H9 (cell line): ENCODE data around the gene PRADC1. TPM values are rescaled to one million over a fixed set of nuclear protein-coding genes. Genes with fewer than 3 reads are reported as not detected.
A peak's percentile ranks its signal among the peaks of the same experiment; 100 is the strongest.

Experiments
- DNase-seq: peaks from one replicate; pipeline ENCODE4 v3.0.0-alpha.2; 2017
- H2AFZ ChIP-seq: one replicate; pipeline ENCODE4 v1.6.1; 2013; ENCODE audit warnings: mild to moderate bottlenecking, low read length, control low read depth, moderate library complexity
- H2AK5ac ChIP-seq: 2 replicates; pipeline ENCODE4 v1.6.1; 2013; ENCODE audit warnings: low read length, control low read depth, mixed read lengths; ENCODE audit not compliant: insufficient read length
- H2BK120ac ChIP-seq: one replicate; pipeline ENCODE4 v1.6.1; 2013; ENCODE audit warnings: low read depth, mild to moderate bottlenecking, low read length, control low read depth, inconsistent platforms; ENCODE audit not compliant: poor library complexity, severe bottlenecking
- H2BK12ac ChIP-seq: 2 replicates; pipeline ENCODE4 v1.6.1; 2013; ENCODE audit warnings: low read length, control low read depth, mixed read lengths, low read depth; ENCODE audit not compliant: insufficient read length
- H2BK15ac ChIP-seq: 2 replicates; pipeline ENCODE4 v1.6.1; 2013; ENCODE audit warnings: low read depth, low read length, control low read depth
- H2BK20ac ChIP-seq: one replicate; pipeline ENCODE4 v1.6.1; 2013; ENCODE audit warnings: low read depth, mild to moderate bottlenecking, low read length, control low read depth, inconsistent platforms; ENCODE audit not compliant: poor library complexity, severe bottlenecking
- H2BK5ac ChIP-seq: 2 replicates; pipeline ENCODE4 v1.6.1; 2013; ENCODE audit warnings: low read length, control low read depth, mixed read lengths; ENCODE audit not compliant: insufficient read length
- H3K14ac ChIP-seq: 2 replicates; pipeline ENCODE4 v1.6.1; 2013; ENCODE audit warnings: low read length, control low read depth; ENCODE audit not compliant: insufficient read depth
- H3K18ac ChIP-seq: 2 replicates; pipeline ENCODE4 v1.6.1; 2013; ENCODE audit warnings: low read depth, mild to moderate bottlenecking, mixed read lengths, low read length, control low read depth; ENCODE audit not compliant: insufficient read length
- H3K23ac ChIP-seq: 2 replicates; pipeline ENCODE4 v1.6.1; 2013; ENCODE audit warnings: low read length, control low read depth, mixed read lengths, low read depth; ENCODE audit not compliant: insufficient read length
- H3K23me2 ChIP-seq: 2 replicates; pipeline ENCODE4 v1.6.1; 2013; ENCODE audit warnings: low read depth, mild to moderate bottlenecking, mixed read lengths, low read length, control low read depth; ENCODE audit not compliant: insufficient read length, poor library complexity, severe bottlenecking
- H3K27ac ChIP-seq: 2 replicates; pipeline ENCODE4 v1.5.1; 2013; ENCODE audit warnings: low read length, control low read depth, mixed read lengths, low read depth; ENCODE audit not compliant: insufficient read length
- H3K27me3 ChIP-seq: 2 replicates; pipeline ENCODE4 v1.6.1; 2013; ENCODE audit warnings: low read length, control low read depth, inconsistent platforms; ENCODE audit not compliant: insufficient read depth
- H3K4ac ChIP-seq: 2 replicates; pipeline ENCODE4 v1.6.1; 2013; ENCODE audit warnings: low read depth, mild to moderate bottlenecking, control low read depth, inconsistent platforms, low read length, moderate library complexity
- H3K4me1 ChIP-seq: 2 replicates; pipeline ENCODE4 v1.6.1; 2013; ENCODE audit warnings: low read length, control low read depth, inconsistent platforms; ENCODE audit not compliant: insufficient read depth
- H3K4me2 ChIP-seq: 2 replicates; pipeline ENCODE4 v1.6.1; 2013; ENCODE audit warnings: low read length, control low read depth, mixed read lengths; ENCODE audit not compliant: insufficient read length, insufficient read depth
- H3K56ac ChIP-seq: 2 replicates; pipeline ENCODE4 v1.6.1; 2013; ENCODE audit warnings: low read depth, mild to moderate bottlenecking, mixed read lengths, low read length, control low read depth; ENCODE audit not compliant: insufficient read length
- H3K79me1 ChIP-seq: 2 replicates; pipeline ENCODE4 v1.6.1; 2013; ENCODE audit warnings: low read depth, mild to moderate bottlenecking, moderate library complexity, low read length, control low read depth, inconsistent platforms; ENCODE audit not compliant: insufficient read depth, poor library complexity, severe bottlenecking
- H3K79me2 ChIP-seq: 2 replicates; pipeline ENCODE4 v1.6.1; 2013; ENCODE audit warnings: low read length, control low read depth, inconsistent platforms; ENCODE audit not compliant: insufficient read depth
- H3K9ac ChIP-seq: 2 replicates; pipeline ENCODE4 v1.6.1; 2013; ENCODE audit warnings: low read length, control low read depth, mixed read lengths; ENCODE audit not compliant: insufficient read length; ENCODE audit errors: extremely low read depth
- H3K9me3 ChIP-seq: one replicate; pipeline ENCODE4 v1.6.1; 2013; ENCODE audit warnings: low read depth, low read length, inconsistent platforms; ENCODE audit not compliant: control insufficient read depth
- H3T11ph ChIP-seq: one replicate; pipeline ENCODE4 v1.6.1; 2013; ENCODE audit warnings: mild to moderate bottlenecking, low read length, control low read depth, inconsistent platforms
- H4K20me1 ChIP-seq: one replicate; pipeline ENCODE4 v1.6.1; 2013; ENCODE audit not compliant: control insufficient read depth, insufficient read length, insufficient read depth
- H4K5ac ChIP-seq: 2 replicates; pipeline ENCODE4 v1.6.1; 2013; ENCODE audit warnings: low read depth, mild to moderate bottlenecking, mixed read lengths, low read length, control low read depth; ENCODE audit not compliant: insufficient read length
- H4K8ac ChIP-seq: replicated peaks from 2 replicates; pipeline ENCODE4 v1.6.1; 2013; ENCODE audit warnings: low read length, control low read depth, mixed read lengths, low read depth; ENCODE audit not compliant: insufficient read length
- H4K91ac ChIP-seq: 2 replicates; pipeline ENCODE4 v1.6.1; 2013; ENCODE audit warnings: low read depth, mild to moderate bottlenecking, moderate library complexity, mixed read lengths, low read length, control low read depth; ENCODE audit not compliant: insufficient read length
- H3K27ac Mint-ChIP-seq, 3 experiments: 2 replicates in 2 of 3; 3 replicates in 1 of 3; pipeline ENCODE4 v1.8.0; 2020 to 2021; ENCODE audit warnings: mixed read lengths in 3 of 3, mild to moderate bottlenecking in 1 of 3, moderate library complexity in 1 of 3
- H3K27me3 Mint-ChIP-seq: 2 replicates; pipeline ENCODE4 v1.8.0; 2021; ENCODE audit warnings: low read depth, mild to moderate bottlenecking, moderate library complexity, mixed read lengths
- H3K36me3 Mint-ChIP-seq, 3 experiments: 2 replicates in 2 of 3; 3 replicates in 1 of 3; pipeline ENCODE4 v1.8.0; 2020 to 2021; ENCODE audit warnings: low read depth in 3 of 3, mixed read lengths in 3 of 3; ENCODE audit not compliant: insufficient read depth in 1 of 3
- H3K4me1 Mint-ChIP-seq, 2 experiments: 2 replicates each; pipeline ENCODE4 v1.8.0; 2020; ENCODE audit warnings: mixed read lengths in 2 of 2
- H3K4me3 Mint-ChIP-seq, 2 experiments: 2 replicates in 1 of 2; 3 replicates in 1 of 2; pipeline ENCODE4 v1.8.0; 2020 to 2021; ENCODE audit warnings: mild to moderate bottlenecking in 2 of 2, mixed read lengths in 2 of 2, moderate library complexity in 1 of 2
- H3K9me3 Mint-ChIP-seq, 2 experiments: 2 replicates in 1 of 2; 3 replicates in 1 of 2; pipeline ENCODE4 v1.8.0; 2020; ENCODE audit warnings: mild to moderate bottlenecking in 2 of 2, mixed read lengths in 2 of 2, moderate library complexity in 1 of 2
- WGBS: extraction: QIAGEN DNeasy Blood & Tissue Kit; methylation state at CpG from one replicate; pipeline ENCODE4 v1.1.7; 2013; ENCODE audit warnings: missing lambda C conversion rate, low lambda C conversion rate, mixed read lengths; ENCODE audit not compliant: insufficient read length; ENCODE audit errors: extremely low coverage; 5-methylcytosine and 5-hydroxymethylcytosine counted together
- total RNA-seq: library from RNA; stranded (reverse); gene quantifications from 2 replicates; pipeline ENCODE4 v1.2.1, GENCODE V29; 2021
- TF ChIP-seq, protein P1 (sequence below): fragments of 200-600 bp; sonication (generic); conservative IDR thresholded peaks from 3 replicates; pipeline ENCODE4 v1.8.0; 2021; ENCODE audit warnings: antibody characterized with exemption, mild to moderate bottlenecking

Gene PRADC1
- total RNA-seq, 1 experiment from 2014 or later, result 9.6 TPM

DNA sequence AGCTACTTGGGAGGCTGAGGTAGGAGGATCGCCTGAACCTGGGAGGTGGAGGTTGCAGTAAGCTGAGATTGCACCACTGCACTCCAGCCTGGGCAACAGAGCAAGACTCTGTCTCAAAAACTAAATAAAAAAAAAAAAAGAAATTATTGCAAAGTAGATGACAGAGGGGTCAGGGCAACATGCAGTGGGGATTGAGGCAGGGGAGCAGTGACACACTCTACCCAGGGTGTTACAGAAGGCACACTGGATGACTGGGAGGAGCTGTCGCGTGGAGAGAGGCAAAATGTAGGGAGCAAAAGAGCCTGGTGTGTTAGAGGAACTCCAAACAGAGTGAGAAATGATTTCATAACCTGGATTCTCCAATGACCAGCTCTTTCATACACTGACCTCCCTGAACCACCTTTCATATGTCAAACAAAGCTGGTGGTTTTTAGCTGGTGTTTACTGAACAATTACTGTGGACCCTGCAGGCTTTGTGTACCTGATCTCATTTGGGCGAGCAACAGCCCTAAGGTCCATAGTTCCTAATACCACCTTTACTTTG lies 29.1 kb upstream of the PRADC1 start:
- Histone ChIP-seq H2BK120ac (no peak overlapping the region), H3K9ac (no peak overlapping the region), H3K9me3 (no peaks in the 10 kb centered on the region), H3K27me3 (no peaks in the 10 kb centered on the region), H4K20me1 (no peaks in the 10 kb centered on the region), H3K4me2 (no peak overlapping the region), H2AFZ (no peak overlapping the region), H3K56ac (no peak overlapping the region), H3K23me2 (no peaks in the 10 kb centered on the region), H2BK15ac (no peak overlapping the region), H4K8ac (no peak overlapping the region), H3K23ac (no peak overlapping the region), H3K14ac (no peak overlapping the region), H4K91ac (no peak overlapping the region), H3K79me2 (no peaks in the 10 kb centered on the region), H3K4ac (no peak overlapping the region), H2BK5ac (no peak overlapping the region), H3K4me1 (no peaks in the 10 kb centered on the region), H3K27ac (no peak overlapping the region), H2AK5ac (no peak overlapping the region), H3K18ac (no peak overlapping the region), H4K5ac (no peak overlapping the region), H2BK12ac (no peak overlapping the region), H2BK20ac (no peak overlapping the region), H3K79me1 (no peaks in the 10 kb centered on the region), H3T11ph (no peak overlapping the region)
- H3K9me3 Mint-ChIP-seq, result no peaks in the 10 kb centered on the region
- H3K36me3 Mint-ChIP-seq, result peaks cover 13 to 42% (median 26%) of the 10 kb centered on the region in 3 experiments; a peak in 6 of 7 replicates
- H3K27me3 Mint-ChIP-seq, result peaks cover 3% of the 10 kb centered on the region
- no peak for DNase-seq
- TF ChIP-seq, protein P1, sequence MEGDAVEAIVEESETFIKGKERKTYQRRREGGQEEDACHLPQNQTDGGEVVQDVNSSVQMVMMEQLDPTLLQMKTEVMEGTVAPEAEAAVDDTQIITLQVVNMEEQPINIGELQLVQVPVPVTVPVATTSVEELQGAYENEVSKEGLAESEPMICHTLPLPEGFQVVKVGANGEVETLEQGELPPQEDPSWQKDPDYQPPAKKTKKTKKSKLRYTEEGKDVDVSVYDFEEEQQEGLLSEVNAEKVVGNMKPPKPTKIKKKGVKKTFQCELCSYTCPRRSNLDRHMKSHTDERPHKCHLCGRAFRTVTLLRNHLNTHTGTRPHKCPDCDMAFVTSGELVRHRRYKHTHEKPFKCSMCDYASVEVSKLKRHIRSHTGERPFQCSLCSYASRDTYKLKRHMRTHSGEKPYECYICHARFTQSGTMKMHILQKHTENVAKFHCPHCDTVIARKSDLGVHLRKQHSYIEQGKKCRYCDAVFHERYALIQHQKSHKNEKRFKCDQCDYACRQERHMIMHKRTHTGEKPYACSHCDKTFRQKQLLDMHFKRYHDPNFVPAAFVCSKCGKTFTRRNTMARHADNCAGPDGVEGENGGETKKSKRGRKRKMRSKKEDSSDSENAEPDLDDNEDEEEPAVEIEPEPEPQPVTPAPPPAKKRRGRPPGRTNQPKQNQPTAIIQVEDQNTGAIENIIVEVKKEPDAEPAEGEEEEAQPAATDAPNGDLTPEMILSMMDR, result no peak
- H3K4me1 Mint-ChIP-seq, result peaks cover 2 to 7% of the 10 kb centered on the region in 2 experiments
- H3K27ac Mint-ChIP-seq, result peak overlapping the region in 1 of 3 experiments; percentile 81; a peak in 1 of 7 replicates
- no peak overlapping the region for H3K4me3 Mint-ChIP-seq
- no CpG with 5 or more reads among the region's 4 CpGs for WGBS
